SJCRH30 (cell line): Measurements from ENCODE around the gene ADAMTS3. TPM values are rescaled to one million over a fixed set of nuclear protein-coding genes. Genes with fewer than 3 reads are reported as not detected.
"Not testable (repeated sequence)": the region's sequence is repeated elsewhere in the genome, so short reads cannot be mapped to it uniquely, and the experiment has no call there.

Experiments used
- DNase-seq, 2 experiments: peaks; one replicate each; pipeline ENCODE4 v3.0.0-alpha.2; 2015 to 2020
- H3K27ac ChIP-seq: fragments of 250-450 bp; sonication (Bioruptor Pico); 2 replicates; pipeline ENCODE4 v1.5.1; 2020; ENCODE audit warnings: mild to moderate bottlenecking, moderate library complexity
- H3K27me3 ChIP-seq: fragments of 250-450 bp; sonication (Bioruptor Pico); 2 replicates; pipeline ENCODE4 v1.5.1; 2020; ENCODE audit warnings: mild to moderate bottlenecking, moderate library complexity
- H3K36me3 ChIP-seq: fragments of 250-450 bp; sonication (Bioruptor Pico); 2 replicates; pipeline ENCODE4 v1.5.1; 2020; ENCODE audit warnings: mild to moderate bottlenecking, moderate library complexity
- H3K4me1 ChIP-seq: fragments of 250-450 bp; sonication (Bioruptor Pico); 2 replicates; pipeline ENCODE4 v1.5.1; 2020; ENCODE audit warnings: mild to moderate bottlenecking, moderate library complexity
- H3K4me3 ChIP-seq: fragments of 250-450 bp; sonication (Bioruptor Pico); 2 replicates; pipeline ENCODE4 v1.5.1; 2020; ENCODE audit warnings: mild to moderate bottlenecking, moderate library complexity
- H3K9me3 ChIP-seq: fragments of 250-450 bp; sonication (Bioruptor Pico); replicated peaks from 2 replicates; pipeline ENCODE4 v1.5.1; 2020; ENCODE audit warnings: mild to moderate bottlenecking, moderate library complexity
- total RNA-seq: library from RNA; depleted of rRNA; stranded (reverse); fragments of >200 nt; shearing (Covaris generic); gene quantifications from 2 replicates; pipeline ENCODE4 v1.2.3, GENCODE V29; 2014

The ADAMTS3 gene
- total RNA-seq, 1 experiment from 2014 or later: 8.2 TPM

DNA sequence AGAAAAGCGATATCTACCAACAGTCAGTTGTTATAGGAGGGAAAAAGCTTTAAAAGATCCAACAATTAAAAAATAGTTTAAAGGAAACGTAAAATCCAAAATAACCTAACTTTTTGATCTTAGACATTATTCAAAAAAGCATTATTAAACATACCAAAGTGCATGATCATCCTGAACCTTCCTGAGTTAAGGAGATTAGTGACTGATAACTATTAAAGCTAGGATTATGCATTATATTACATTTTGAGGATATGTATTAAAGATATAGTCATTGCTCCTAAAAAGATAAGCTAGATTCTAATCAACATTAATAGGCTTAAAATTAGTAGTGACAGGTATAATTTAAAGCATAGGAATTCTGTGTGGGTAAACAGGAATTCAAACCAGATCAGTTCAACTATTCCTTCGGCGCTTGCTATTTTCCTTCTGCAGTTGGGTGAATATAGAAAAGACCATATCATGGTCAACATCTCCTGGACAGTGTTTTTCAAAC lies 139.6 kb downstream of the ADAMTS3 start:
- Histone ChIP-seq H3K9me3 (no peaks in the 10 kb centered on the region), H3K36me3 (no peaks in the 10 kb centered on the region), H3K27me3 (no peaks in the 10 kb centered on the region), H3K4me3 (no peak overlapping the region), H3K27ac (no peak overlapping the region), H3K4me1 (no peaks in the 10 kb centered on the region)
- DNase-seq: no peak

DNA sequence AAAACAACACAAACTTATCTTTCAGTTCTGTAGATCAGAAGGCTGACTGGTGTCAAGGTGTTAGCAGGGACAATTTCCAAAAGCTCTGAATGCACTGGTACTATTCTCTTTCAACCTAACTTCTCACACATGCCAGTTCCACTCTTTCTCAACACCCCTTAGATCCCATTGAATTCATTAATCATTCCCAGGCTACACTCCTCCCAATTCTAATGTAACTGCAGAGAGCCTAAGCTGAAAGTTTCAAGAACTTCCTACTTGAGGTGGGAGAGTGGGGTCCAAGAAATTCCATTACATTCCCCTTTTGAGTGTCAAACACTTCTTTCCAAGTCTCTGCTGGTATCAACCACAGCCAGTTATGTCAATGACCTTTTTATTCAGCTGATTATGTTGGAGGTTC lies 142.0 kb downstream of the ADAMTS3 start:
- H3K36me3 ChIP-seq: no peaks in the 10 kb centered on the region
- no peak overlapping the region for H3K27ac ChIP-seq
- no peaks in the 10 kb centered on the region for H3K4me1 ChIP-seq
- no peaks in the 10 kb centered on the region for H3K27me3 ChIP-seq
- no peaks in the 10 kb centered on the region for H3K9me3 ChIP-seq
- H3K4me3 ChIP-seq: no peak overlapping the region
- DNase-seq: no peak

DNA sequence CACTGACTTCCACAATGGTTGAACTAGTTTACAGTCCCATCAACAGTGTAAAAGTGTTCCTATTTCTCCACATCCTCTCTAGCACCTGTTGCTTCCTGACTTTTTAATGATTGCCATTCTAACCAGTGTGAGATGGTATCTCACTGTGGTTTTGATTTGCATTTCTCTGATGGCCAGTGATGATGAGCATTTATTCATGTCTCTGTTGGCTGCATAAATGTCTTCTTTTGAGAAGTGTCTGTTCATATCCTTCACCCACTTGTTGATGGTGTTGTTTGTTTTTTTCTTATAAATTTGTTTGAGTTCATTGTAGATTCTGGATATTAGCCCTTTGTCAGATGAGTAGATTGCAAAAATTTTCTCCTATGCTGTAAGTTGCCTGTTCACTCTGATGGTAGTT lies 143.1 kb downstream of the ADAMTS3 start:
- H3K36me3 ChIP-seq, H3K4me1 ChIP-seq, H3K4me3 ChIP-seq, H3K27ac ChIP-seq, DNase-seq, H3K9me3 ChIP-seq, H3K27me3 ChIP-seq: not testable (repeated sequence)

DNA sequence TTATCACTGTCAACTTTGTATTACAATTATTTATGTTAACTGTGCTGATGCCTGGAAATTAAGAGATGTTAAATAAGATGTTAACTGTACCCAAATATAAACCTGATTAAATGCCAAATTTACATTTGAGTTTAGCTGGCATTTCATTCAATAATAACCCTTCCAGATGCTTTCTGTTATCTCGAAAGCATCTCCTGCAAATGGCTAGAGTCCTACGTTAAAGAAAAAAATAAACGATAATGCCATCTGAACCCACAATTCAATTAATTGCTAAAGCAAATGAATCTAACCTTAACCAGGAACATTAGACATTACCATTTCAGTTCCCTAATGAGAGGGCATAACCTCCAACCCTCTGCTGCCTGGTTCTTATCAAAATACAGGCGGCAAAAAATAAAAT lies 145.0 kb downstream of the ADAMTS3 start:
- no peak for DNase-seq
- H3K27ac ChIP-seq: no peak overlapping the region

DNA sequence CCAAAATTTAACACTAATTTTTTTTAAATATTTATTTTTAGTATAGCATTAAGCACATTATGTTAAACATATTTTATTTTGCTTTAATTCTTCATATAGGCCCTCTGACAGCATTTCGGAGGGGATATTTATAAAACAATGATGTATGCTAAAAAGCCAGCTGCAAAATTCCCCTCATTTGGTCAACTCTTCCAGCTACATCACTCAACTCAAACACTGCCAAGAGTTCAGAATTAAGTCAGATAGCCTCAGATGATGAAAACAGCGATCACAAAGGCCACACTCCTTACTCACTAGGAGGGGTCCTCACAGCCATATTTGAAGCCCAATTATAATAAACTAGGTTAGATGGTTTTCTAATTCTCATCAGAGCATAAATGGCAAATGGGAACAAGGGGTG lies 146.6 kb downstream of the ADAMTS3 start:
- DNase-seq: no peak
- no peaks in the 10 kb centered on the region for H3K36me3 ChIP-seq
- no peak overlapping the region for H3K27ac ChIP-seq
- no peak overlapping the region for H3K4me3 ChIP-seq
- H3K9me3 ChIP-seq: no peaks in the 10 kb centered on the region
- H3K27me3 ChIP-seq: no peaks in the 10 kb centered on the region
- peaks cover 14% of the 10 kb centered on the region for H3K4me1 ChIP-seq

More for the DNA sequence above, 145.0 kb downstream of the ADAMTS3 start:
- no peak overlapping the region for H3K4me3 ChIP-seq
- H3K4me1 ChIP-seq: peaks cover 3% of the 10 kb centered on the region
- H3K36me3 ChIP-seq: no peaks in the 10 kb centered on the region
- H3K27me3 ChIP-seq: no peaks in the 10 kb centered on the region
- H3K9me3 ChIP-seq: no peaks in the 10 kb centered on the region

DNA sequence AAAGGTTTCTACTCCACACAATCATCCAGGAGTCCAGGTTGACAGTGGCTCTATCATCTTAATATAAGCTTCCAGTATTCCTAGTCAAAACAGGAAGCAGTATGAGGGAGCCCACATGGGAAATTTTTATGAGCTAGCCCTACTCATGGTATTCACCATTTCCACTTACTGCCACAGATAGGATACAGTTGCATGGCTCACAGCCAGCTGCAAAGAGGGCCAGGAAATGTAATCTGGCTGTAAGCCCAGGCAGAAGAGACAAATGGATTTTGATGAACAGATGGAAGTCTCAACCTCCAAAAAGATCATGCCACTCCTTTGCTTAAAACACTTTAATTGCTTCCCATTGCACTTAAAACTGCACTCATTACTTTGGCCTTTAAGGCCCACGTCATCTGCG lies 150.6 kb downstream of the ADAMTS3 start:
- no peaks in the 10 kb centered on the region for H3K27me3 ChIP-seq
- H3K9me3 ChIP-seq: no peaks in the 10 kb centered on the region
- peak; percentile 80 to 91 for DNase-seq
- H3K27ac ChIP-seq: peak overlapping the region; percentile 23; the same call in 1 of the 2 replicates
- no peak overlapping the region for H3K4me3 ChIP-seq
- no peaks in the 10 kb centered on the region for H3K36me3 ChIP-seq
- peaks cover 14% of the 10 kb centered on the region for H3K4me1 ChIP-seq

DNA sequence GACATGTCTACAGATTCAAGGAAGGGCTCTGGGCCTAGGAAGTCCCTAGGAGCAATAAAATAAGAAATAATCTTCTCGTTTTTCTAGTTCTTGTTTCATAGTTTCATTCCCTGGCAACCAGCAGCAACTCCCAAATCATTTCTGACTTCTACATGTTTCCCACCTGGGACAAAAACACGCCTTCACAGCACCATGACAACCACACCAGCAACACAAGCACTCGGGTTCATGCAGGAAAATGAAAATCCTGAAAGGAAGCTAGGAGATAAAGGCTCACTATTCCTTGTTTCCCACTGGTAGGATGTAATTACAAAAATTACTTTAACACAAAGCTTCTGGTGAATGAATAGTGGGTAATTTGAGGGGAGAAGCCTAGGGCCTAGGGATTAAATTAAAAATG lies 158.9 kb downstream of the ADAMTS3 start:
- Histone ChIP-seq H3K4me3 (no peak overlapping the region), H3K9me3 (no peaks in the 10 kb centered on the region), H3K27ac (no peak overlapping the region), H3K36me3 (no peaks in the 10 kb centered on the region), H3K27me3 (no peaks in the 10 kb centered on the region), H3K4me1 (peaks cover 4% of the 10 kb centered on the region; the same call in 1 of the 2 replicates)
- DNase-seq: no peak

DNA sequence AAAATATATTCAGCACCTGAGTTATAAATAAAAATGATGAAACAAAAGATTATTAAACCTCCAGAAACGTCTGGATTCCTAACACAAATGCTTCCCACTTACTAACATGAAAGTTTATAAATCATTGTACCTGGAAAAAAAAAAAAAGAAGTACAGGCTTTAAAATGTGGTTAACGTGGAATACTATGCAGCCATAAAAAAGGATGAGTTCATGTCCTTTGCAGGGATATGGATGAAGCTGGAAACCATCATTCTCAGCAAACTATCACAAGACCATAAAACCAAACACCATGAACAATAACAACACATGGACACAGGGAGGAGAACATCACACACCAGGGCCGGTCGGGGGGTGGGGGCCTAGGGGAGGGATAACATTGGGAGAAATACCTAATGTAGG lies 160.5 kb downstream of the ADAMTS3 start:
- H3K4me1 ChIP-seq: peaks cover 20% of the 10 kb centered on the region

DNA sequence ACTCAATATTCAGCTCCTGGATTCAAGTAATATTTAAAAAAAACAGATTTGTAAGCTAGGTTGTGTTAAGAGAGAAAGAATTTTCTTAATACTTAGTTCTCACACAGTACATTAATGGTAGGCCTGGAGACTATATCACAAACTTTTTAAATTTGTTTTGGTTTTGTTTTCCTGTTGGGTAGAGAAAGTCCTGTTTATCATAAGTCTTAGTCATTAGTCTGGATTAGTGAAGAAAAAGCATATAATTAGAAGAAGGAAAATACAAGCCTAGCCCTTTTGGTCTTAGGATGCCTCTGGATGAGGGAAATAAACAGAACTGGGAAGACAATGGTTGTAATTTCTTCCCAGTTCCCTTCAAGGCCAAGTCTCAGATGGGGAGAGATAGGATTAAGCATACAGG lies 163.6 kb downstream of the ADAMTS3 start:
- Histone ChIP-seq H3K4me1 (peaks cover 21% of the 10 kb centered on the region), H3K4me3 (no peak overlapping the region), H3K9me3 (no peaks in the 10 kb centered on the region), H3K27ac (no peak overlapping the region; the same call in 1 of the 2 replicates), H3K27me3 (no peaks in the 10 kb centered on the region), H3K36me3 (no peaks in the 10 kb centered on the region)
- no peak for DNase-seq

More for the DNA sequence above, 160.5 kb downstream of the ADAMTS3 start:
- Histone ChIP-seq H3K27me3 (no peaks in the 10 kb centered on the region), H3K4me3 (no peak overlapping the region), H3K27ac (no peak overlapping the region), H3K9me3 (no peaks in the 10 kb centered on the region), H3K36me3 (no peaks in the 10 kb centered on the region)
- no peak for DNase-seq

DNA sequence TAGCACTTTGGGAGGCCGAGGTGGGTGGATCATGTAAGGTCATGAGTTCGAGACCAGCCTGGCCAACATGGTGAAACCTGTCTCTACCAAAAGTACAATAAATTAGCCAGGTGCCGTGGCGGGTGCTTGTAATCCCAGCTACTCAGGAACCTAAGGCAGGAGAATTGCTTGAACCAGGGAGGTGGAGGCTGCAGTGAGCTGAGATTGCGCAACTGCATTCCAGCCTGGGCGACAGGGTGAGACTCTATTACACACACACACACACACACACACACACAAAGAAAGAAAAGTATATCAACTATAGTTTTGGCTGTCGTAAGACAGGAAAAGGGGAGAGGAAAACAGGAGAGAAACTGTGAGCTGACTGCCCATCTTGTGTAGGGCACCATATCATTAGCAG lies 171.7 kb downstream of the ADAMTS3 start:
- Histone ChIP-seq H3K4me3 (no peak overlapping the region), H3K36me3 (no peaks in the 10 kb centered on the region), H3K9me3 (no peaks in the 10 kb centered on the region), H3K27me3 (no peaks in the 10 kb centered on the region), H3K4me1 (peaks cover 12% of the 10 kb centered on the region), H3K27ac (no peak overlapping the region)
- no peak for DNase-seq

DNA sequence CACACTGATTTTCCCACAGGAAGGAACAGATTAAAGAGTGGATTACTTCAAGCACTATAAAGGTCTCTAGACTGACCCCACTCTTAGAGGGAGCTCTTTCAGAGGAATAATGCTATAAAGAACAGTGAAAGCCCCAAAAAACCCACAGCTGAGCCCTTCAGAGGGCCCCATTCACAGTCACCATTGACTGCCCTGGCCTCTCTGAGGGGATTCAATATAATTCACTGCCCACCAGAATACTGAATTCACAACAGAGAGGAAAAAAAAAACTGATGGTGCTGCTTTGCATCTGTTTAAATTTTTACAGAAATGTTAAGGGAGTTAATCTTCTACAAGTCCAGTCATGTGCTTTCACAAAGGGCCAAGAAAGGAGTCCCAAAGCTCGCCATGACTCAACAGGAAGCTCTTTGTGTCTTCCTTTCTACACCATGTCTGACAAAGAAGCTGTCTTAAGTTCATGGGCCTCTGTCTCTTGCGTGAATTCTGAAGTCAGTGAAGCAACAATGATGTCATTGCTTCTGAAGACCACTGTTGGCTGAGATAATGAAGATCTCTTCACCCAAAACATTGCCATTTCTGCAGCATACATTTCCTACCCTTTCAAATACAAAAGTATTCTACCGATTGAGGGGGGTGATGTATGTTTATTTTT lies 174.9 kb downstream of the ADAMTS3 start:
- H3K4me3 ChIP-seq: no peak overlapping the region
- DNase-seq: peak; percentile 28 to 78
- no peaks in the 10 kb centered on the region for H3K9me3 ChIP-seq
- H3K27me3 ChIP-seq: no peaks in the 10 kb centered on the region
- H3K36me3 ChIP-seq: no peaks in the 10 kb centered on the region
- H3K4me1 ChIP-seq: peaks cover 15% of the 10 kb centered on the region
- peak overlapping the region; percentile 37 for H3K27ac ChIP-seq

DNA sequence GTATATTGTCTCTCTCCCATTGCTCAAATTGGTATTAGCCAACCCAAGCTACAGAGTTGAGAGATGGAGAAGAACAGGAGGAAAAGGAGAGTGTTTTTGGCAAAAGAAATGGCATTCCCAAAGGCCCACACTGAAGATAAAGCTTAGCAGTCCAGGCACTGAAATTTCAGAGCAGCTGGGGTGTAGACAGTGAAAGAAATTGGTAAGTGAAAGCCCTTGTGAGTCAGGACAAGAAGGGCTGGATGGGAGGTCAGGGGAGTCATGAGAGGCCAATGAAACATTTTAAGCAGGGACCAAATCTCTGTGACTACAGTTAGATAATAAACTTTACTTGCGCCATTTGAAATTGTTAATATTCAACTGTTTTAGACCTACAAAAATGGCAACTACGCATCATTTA lies 177.7 kb downstream of the ADAMTS3 start:
- H3K27me3 ChIP-seq: no peaks in the 10 kb centered on the region
- no peaks in the 10 kb centered on the region for H3K36me3 ChIP-seq
- H3K27ac ChIP-seq: no peak overlapping the region
- H3K4me3 ChIP-seq: no peak overlapping the region
- H3K4me1 ChIP-seq: peaks cover 15% of the 10 kb centered on the region
- DNase-seq: peak in 1 of 2 experiments; percentile 53
- H3K9me3 ChIP-seq: no peaks in the 10 kb centered on the region

DNA sequence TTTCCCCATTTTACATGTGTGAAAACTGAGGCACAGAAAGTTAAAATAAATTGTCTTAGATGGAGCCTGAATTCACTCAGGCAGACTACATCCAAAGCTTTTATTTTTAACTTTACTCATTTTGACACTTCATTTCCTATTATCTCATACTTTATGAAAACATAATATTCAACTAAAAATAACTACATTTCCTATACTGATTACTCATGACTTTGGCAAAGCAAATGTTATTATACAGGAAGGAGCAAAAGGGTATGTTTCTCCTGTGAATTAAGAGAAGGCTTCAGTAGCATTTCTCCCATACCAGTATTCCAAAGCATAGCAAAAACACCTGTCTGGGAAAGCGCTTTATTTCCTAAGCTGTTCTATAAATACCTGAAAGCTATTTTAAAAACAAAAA lies 178.6 kb downstream of the ADAMTS3 start:
- Histone ChIP-seq H3K36me3 (no peaks in the 10 kb centered on the region), H3K27me3 (no peaks in the 10 kb centered on the region), H3K9me3 (no peaks in the 10 kb centered on the region), H3K4me3 (no peak overlapping the region), H3K4me1 (peaks cover 15% of the 10 kb centered on the region), H3K27ac (no peak overlapping the region)
- DNase-seq: no peak

DNA sequence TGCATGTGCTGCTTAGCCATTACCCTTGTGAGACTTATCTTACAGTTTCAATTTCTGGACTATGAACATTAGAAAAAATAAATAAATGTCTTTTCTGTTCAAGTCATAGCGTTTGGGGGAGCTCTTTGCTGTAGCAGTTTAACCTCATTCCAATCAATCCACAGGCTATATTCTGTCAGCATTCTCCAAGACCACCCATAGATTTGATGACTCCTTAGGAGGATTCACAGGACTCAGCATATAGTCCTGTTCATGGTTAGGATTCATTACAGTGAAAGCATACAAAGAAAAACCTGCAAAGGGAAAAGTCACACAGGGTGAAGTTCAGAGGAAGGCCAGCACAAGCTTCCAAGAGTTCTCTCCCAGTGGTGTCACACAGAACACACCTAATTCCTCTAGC lies 180.5 kb downstream of the ADAMTS3 start:
- no peak for DNase-seq
- Histone ChIP-seq H3K9me3 (no peaks in the 10 kb centered on the region), H3K36me3 (no peaks in the 10 kb centered on the region), H3K27ac (no peak overlapping the region), H3K4me1 (peaks cover 5% of the 10 kb centered on the region), H3K4me3 (no peak overlapping the region), H3K27me3 (no peaks in the 10 kb centered on the region)

DNA sequence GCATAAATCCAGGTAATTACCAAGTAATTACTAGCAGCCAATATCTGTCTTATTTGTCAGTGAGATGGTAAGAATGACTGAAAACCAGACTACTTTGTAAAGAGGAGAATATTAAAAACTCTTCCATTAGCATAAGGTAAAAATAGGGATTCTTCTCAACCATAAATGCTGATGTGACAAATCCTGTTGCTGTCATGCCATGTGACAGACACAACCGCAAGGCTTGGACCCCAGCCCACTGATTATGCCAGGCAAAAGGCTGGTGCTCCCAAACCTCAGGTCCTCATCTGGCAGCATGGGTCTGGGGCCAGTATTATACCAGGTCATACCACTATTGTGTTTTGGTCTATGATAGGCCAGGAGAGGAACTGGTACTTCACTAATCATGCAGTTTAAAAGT lies 181.1 kb downstream of the ADAMTS3 start:
- H3K9me3 ChIP-seq: no peaks in the 10 kb centered on the region
- no peak for DNase-seq

DNA sequence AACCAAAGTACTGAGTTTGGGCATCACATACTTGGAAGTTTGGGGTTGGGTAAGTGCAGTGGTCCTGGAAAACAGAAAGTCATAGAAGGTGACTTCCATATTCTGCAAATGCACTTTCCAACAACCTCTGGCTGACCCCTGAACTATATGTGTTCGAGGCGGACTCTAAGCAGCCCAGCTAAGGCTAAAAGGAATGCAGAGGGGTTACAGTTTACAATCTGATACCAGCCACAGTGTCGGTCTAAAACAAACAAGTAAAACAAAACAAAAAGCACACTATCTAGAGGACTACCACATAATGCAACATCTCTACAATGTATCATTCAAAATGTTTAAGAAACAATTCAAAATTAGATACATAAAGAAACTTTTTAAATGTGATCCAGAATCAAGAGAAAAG lies 185.6 kb downstream of the ADAMTS3 start:
- H3K27me3 ChIP-seq: no peaks in the 10 kb centered on the region
- no peak overlapping the region for H3K27ac ChIP-seq
- no peaks in the 10 kb centered on the region for H3K4me1 ChIP-seq
- H3K36me3 ChIP-seq: no peaks in the 10 kb centered on the region
- H3K9me3 ChIP-seq: no peaks in the 10 kb centered on the region
- DNase-seq: no peak
- no peak overlapping the region for H3K4me3 ChIP-seq

More for the DNA sequence above, 181.1 kb downstream of the ADAMTS3 start:
- Histone ChIP-seq H3K4me3 (no peak overlapping the region), H3K36me3 (no peaks in the 10 kb centered on the region), H3K27ac (no peak overlapping the region), H3K27me3 (no peaks in the 10 kb centered on the region), H3K4me1 (peaks cover 3% of the 10 kb centered on the region; the same call in 1 of the 2 replicates)
